Fibroblast of lung (primary cell): Measurements from ENCODE around the gene IL1B. TPM values are rescaled to one million over a fixed set of nuclear protein-coding genes. Genes with fewer than 3 reads are reported as not detected.
A peak's percentile ranks its signal among the peaks of the same experiment; 100 is the strongest.

Source experiments
- DNase-seq, 2 donors: peaks; one replicate each; pipeline versions ENCODE4 v3.0.0 to v3.0.0-alpha.2; 2010; ENCODE audit warnings: low read depth in 2 of 2
- H2AFZ ChIP-seq: 2 replicates; pipeline ENCODE4 v1.5.1; 2012; ENCODE audit warnings: low read length, control low read depth, inconsistent platforms
- H3K27ac ChIP-seq: 2 replicates; pipeline ENCODE4 v1.5.1; 2011; ENCODE audit warnings: low read length, control low read depth; ENCODE audit not compliant: insufficient read depth
- H3K27me3 ChIP-seq: 2 replicates; pipeline ENCODE4 v1.5.1; 2011; ENCODE audit warnings: mild to moderate bottlenecking, low read length; ENCODE audit not compliant: control insufficient read depth, insufficient read depth
- H3K36me3 ChIP-seq: 2 replicates; pipeline ENCODE4 v1.5.1; 2011; ENCODE audit warnings: low read length; ENCODE audit not compliant: control insufficient read depth, insufficient read depth
- H3K4me1 ChIP-seq: 2 replicates; pipeline ENCODE4 v1.5.1; 2011; ENCODE audit warnings: low read length; ENCODE audit not compliant: control insufficient read depth, insufficient read depth; ENCODE audit errors: extremely low read depth
- H3K4me2 ChIP-seq: 2 replicates; pipeline ENCODE4 v1.5.1; 2011; ENCODE audit warnings: low read length, control low read depth; ENCODE audit not compliant: insufficient read depth; ENCODE audit errors: extremely low read depth
- H3K4me3 ChIP-seq, 4 experiments: fragments of 200-600 bp in 1 of 4; sonication (generic) in 1 of 4; replicated peaks in 1 of 4; 2 replicates each; pipeline ENCODE4 v1.5.1; 2011 to 2016; ENCODE audit warnings: low read length in 4 of 4, low read depth in 3 of 4, mild to moderate bottlenecking in 3 of 4, control low read depth in 2 of 4, inconsistent platforms in 1 of 4, mixed read lengths in 1 of 4; ENCODE audit not compliant: insufficient read depth in 1 of 4; ENCODE audit errors: control extremely low read depth in 1 of 4
- H3K79me2 ChIP-seq: 2 replicates; pipeline ENCODE4 v1.5.1; 2012; ENCODE audit warnings: mild to moderate bottlenecking, low read length, inconsistent platforms; ENCODE audit not compliant: control insufficient read depth, insufficient read depth
- H3K9ac ChIP-seq: 2 replicates; pipeline ENCODE4 v1.5.1; 2011; ENCODE audit warnings: mild to moderate bottlenecking, low read length, control low read depth; ENCODE audit not compliant: insufficient read depth
- H3K9me3 ChIP-seq: 2 replicates; pipeline ENCODE4 v1.5.1; 2012; ENCODE audit warnings: low read depth, low read length; ENCODE audit not compliant: control insufficient read depth, insufficient read depth
- H4K20me1 ChIP-seq: 2 replicates; pipeline ENCODE4 v1.5.1; 2011; ENCODE audit warnings: low read length; ENCODE audit not compliant: control insufficient read depth, insufficient read depth; ENCODE audit errors: extremely low read depth
- EZH2 ChIP-seq: IDR thresholded peaks from 2 replicates; pipeline ENCODE4 v1.5.1; 2012; ENCODE audit warnings: low read length, control low read depth, mild to moderate bottlenecking; ENCODE audit errors: missing control alignments
- polyA plus RNA-seq, 2 donors: library from polyadenylated mRNA; depleted of rRNA in 1 of 2; stranded (reverse) in 1 of 2; unstranded in 1 of 2; fragments of >200 nt; gene quantifications; 2 replicates each; pipeline ENCODE4 v1.2.1, GENCODE V29; 2011 to 2012; ENCODE audit warnings: missing spikeins in 1 of 2
- total RNA-seq: library from RNA; depleted of rRNA; stranded (reverse); fragments of >200 nt; gene quantifications from 2 replicates; pipeline ENCODE4 v1.2.1, GENCODE V29; 2014
- TF ChIP-seq, protein P1 (sequence below), 2 donors: IDR thresholded peaks in 1 of 2; conservative IDR thresholded peaks in 1 of 2; 1 replicate in 1 of 2; 2 replicates in 1 of 2; pipeline ENCODE4 v1.5.1; 2011 to 2012; ENCODE audit warnings: low read length in 2 of 2, control low read depth in 1 of 2, inconsistent platforms in 1 of 2, low read depth in 1 of 2, mild to moderate bottlenecking in 1 of 2

IL1B gene
- total and polyA plus RNA-seq, 2 donors (not counting 1 experiment from before 2014, with no cell fraction given) = 0.23 TPM; not detected in 1

DNA sequence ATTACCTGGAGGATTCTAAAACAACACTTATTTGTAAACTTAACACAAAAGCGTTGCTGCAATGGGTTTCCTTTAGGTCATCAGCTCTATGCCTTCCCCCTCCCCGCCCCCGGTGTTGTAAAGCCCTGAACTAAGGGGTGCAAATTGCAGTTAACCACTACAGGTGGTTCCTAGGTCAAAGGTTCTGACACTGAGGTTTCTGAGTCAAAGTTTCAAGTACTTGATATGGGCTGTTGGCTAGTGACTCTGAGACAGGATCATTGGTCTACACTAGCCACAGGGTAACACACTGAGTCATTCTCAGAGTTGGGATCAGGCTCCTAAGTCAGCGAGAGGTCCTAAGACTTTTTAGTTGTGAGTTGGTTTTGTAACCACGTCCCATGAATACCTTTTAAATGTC lies 15.4 kb downstream of the IL1B start:
- Histone ChIP-seq H3K27me3 (no peaks in the 10 kb centered on the region), H3K9ac (no peak overlapping the region), H3K27ac (no peak overlapping the region), H3K9me3 (no peaks in the 10 kb centered on the region), H4K20me1 (no peaks in the 10 kb centered on the region), H2AFZ (no peak overlapping the region), H3K4me1 (no peaks in the 10 kb centered on the region), H3K4me2 (no peak overlapping the region), H3K36me3 (no peaks in the 10 kb centered on the region), H3K79me2 (no peaks in the 10 kb centered on the region), H3K4me3 (no peak overlapping the region)
- TF ChIP-seq EZH2 = no peak
- TF ChIP-seq, protein P1, sequence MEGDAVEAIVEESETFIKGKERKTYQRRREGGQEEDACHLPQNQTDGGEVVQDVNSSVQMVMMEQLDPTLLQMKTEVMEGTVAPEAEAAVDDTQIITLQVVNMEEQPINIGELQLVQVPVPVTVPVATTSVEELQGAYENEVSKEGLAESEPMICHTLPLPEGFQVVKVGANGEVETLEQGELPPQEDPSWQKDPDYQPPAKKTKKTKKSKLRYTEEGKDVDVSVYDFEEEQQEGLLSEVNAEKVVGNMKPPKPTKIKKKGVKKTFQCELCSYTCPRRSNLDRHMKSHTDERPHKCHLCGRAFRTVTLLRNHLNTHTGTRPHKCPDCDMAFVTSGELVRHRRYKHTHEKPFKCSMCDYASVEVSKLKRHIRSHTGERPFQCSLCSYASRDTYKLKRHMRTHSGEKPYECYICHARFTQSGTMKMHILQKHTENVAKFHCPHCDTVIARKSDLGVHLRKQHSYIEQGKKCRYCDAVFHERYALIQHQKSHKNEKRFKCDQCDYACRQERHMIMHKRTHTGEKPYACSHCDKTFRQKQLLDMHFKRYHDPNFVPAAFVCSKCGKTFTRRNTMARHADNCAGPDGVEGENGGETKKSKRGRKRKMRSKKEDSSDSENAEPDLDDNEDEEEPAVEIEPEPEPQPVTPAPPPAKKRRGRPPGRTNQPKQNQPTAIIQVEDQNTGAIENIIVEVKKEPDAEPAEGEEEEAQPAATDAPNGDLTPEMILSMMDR (conservative IDR thresholded peaks at IDR 0.05 in 1 of 2, IDR thresholded peaks at IDR 0.05 in 1 of 2; ENCODE audit: low read depth in 1 of 2, low read length in 2 of 2) = no peak
- DNase-seq = peak in 1 of 2 donors; percentile 15

DNA sequence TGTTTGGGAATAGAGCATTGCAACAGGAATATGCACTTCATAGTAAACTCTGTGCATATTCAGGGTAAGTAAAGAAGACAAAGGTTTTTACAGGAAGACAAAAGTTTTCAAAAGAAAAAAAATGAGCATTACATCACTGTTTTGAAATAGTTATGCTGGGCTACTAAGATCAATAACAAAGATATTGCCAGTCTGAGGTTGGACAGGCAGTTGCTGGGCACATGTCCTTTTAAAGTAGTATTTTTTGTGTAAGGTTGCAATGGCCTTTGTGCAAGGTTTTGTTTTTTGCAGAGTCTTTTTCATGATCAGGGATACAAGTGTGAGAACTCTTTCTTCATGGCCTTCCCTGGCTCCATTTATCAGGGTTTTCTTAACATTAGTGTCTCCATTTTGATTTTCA lies 16.2 kb downstream of the IL1B start:
- Histone ChIP-seq H3K4me3 (no peak overlapping the region), H3K36me3 (no peaks in the 10 kb centered on the region), H3K27ac (no peak overlapping the region), H4K20me1 (no peaks in the 10 kb centered on the region), H2AFZ (no peak overlapping the region), H3K4me1 (no peaks in the 10 kb centered on the region), H3K79me2 (no peaks in the 10 kb centered on the region), H3K9me3 (no peaks in the 10 kb centered on the region), H3K27me3 (no peaks in the 10 kb centered on the region), H3K9ac (no peak overlapping the region), H3K4me2 (no peak overlapping the region)
- TF ChIP-seq, protein P1 (conservative IDR thresholded peaks at IDR 0.05 in 1 of 2, IDR thresholded peaks at IDR 0.05 in 1 of 2; ENCODE audit: low read depth in 1 of 2, low read length in 2 of 2) = no peak
- no peak for TF ChIP-seq EZH2
- DNase-seq = no peak

DNA sequence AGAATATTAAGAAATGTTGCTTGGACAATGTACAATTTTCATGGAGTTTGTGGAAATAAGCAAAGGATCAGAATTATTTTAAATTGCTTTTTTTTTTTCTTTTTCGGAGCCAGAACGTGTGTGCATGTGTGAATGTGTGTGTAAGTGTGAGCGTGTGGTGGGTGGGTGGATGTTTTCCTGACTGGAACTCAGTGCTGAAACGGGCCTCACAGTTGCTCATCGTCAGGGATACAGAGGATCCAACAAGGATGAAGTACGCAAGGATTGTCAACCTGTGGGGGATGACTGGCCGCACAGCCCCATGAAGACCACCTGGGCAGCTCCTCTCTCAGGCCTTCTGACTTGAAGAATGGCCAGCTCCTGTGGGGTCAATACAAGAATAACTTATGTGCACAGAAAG lies 17.5 kb downstream of the IL1B start:
- no peak for TF ChIP-seq EZH2
- TF ChIP-seq, protein P1 (conservative IDR thresholded peaks at IDR 0.05 in 1 of 2, IDR thresholded peaks at IDR 0.05 in 1 of 2; ENCODE audit: low read depth in 1 of 2, low read length in 2 of 2) = no peak
- Histone ChIP-seq H3K4me2 (no peak overlapping the region), H4K20me1 (no peaks in the 10 kb centered on the region), H3K79me2 (no peaks in the 10 kb centered on the region), H3K27me3 (no peaks in the 10 kb centered on the region), H2AFZ (no peak overlapping the region), H3K36me3 (no peaks in the 10 kb centered on the region), H3K27ac (no peak overlapping the region), H3K4me3 (no peak overlapping the region), H3K4me1 (no peaks in the 10 kb centered on the region), H3K9me3 (no peaks in the 10 kb centered on the region), H3K9ac (no peak overlapping the region)
- no peak for DNase-seq
